Psoas muscle (tissue), 8 donors: Measurements from ENCODE around the gene C1QTNF9B. TPM values are rescaled to one million over a fixed set of nuclear protein-coding genes. Genes with fewer than 3 reads are reported as not detected.
A peak's percentile ranks its signal among the peaks of the same experiment; 100 is the strongest.
"Not testable (repeated sequence)": the region's sequence is repeated elsewhere in the genome, so short reads cannot be mapped to it uniquely, and the experiment has no call there.

Experiments used
- ATAC-seq, 4 donors: fragments of 200-7000 bp; cut with Tn5 transposase; one replicate each; pipeline ENCODE4 v1.9.1; 2020; ENCODE audit warnings: moderate library complexity in 3 of 4, mild to moderate bottlenecking in 2 of 4
- DNase-seq, 2 donors: peaks; one replicate each; pipeline ENCODE4 v3.0.0-alpha.2; 2020
- H3K27ac ChIP-seq: fragments of 200-600 bp; one replicate; pipeline ENCODE4 v1.8.0; 2022
- H3K27me3 ChIP-seq, 3 donors: fragments of 200-600 bp in 1 of 3; one replicate each; pipeline versions ENCODE4 v1.6.1 to v1.8.0; 2013 to 2022; ENCODE audit warnings: low read length in 2 of 3, mild to moderate bottlenecking in 2 of 3, moderate library complexity in 1 of 3; ENCODE audit not compliant: insufficient read depth in 3 of 3
- H3K36me3 ChIP-seq, 2 donors: fragments of 200-600 bp in 1 of 2; one replicate each; pipeline versions ENCODE4 v1.6.1 to v1.8.0; 2013 to 2022; ENCODE audit warnings: low read depth in 1 of 2, mild to moderate bottlenecking in 1 of 2, moderate library complexity in 1 of 2; ENCODE audit not compliant: insufficient read depth in 1 of 2
- H3K4me1 ChIP-seq: fragments of 200-600 bp; one replicate; pipeline ENCODE4 v1.8.0; 2022
- H3K4me3 ChIP-seq: fragments of 200-600 bp; one replicate; pipeline ENCODE4 v1.8.0; 2022; ENCODE audit warnings: mild to moderate bottlenecking
- H3K9me3 ChIP-seq: fragments of 200-600 bp; one replicate; pipeline ENCODE4 v1.8.0; 2022
- WGBS, 3 donors: extraction: QIAGEN DNeasy Blood & Tissue Kit; methylation state at CpG; one replicate each; pipeline versions ENCODE4 v1.1.6 to v1.1.7; 2013; 5-methylcytosine and 5-hydroxymethylcytosine counted together
- intact Hi-C, 2 donors: fragments of 100-400 bp; cut with DNase I; formaldehyde crosslinking; loops; one replicate each; pipeline versions ENCODE4 v1.11.0 to v1.14.2; 2022
- polyA plus RNA-seq, 3 donors: library from polyadenylated mRNA; stranded (reverse); fragments of 200-250 nt; gene quantifications; one replicate each; pipeline ENCODE4 v1.2.3, GENCODE V29; 2013
- total RNA-seq, 4 donors: library from RNA; stranded (reverse); fragmentation: NEBNext Ultra II Directional in 2 of 4; extraction: Animal tissue kit (Norgen Biotek cat#: 25700) in 2 of 4; gene quantifications; one replicate each; pipeline versions ENCODE4 v1.2.1 to v1.2.4, GENCODE V29; 2021 to 2023
- TF ChIP-seq, protein P1 (sequence below): fragments of 200-600 bp; IDR thresholded peaks from one replicate; pipeline ENCODE4 v1.8.0; 2022; ENCODE audit warnings: antibody characterized with exemption
- donor health status: healthy with polysubstance abuse.
- donor health status: DM: no; HTN: no; CAD: no; lungs with moderate emphysema.
- donor health status: Bipolar disorder and iron deficiency.
- donor health status: healthy.
- donor health status: DM: yes; HTN: yes; CAD: no.
- donor health status: DM: no; HTN: no; CAD: no.
- donor health status: DM: no; HTN: no; CAD: no.
- donor health status: DM: yes; HTN: yes; CAD: no.

The C1QTNF9B gene
- total and polyA plus RNA-seq, 7 donors, result 0.34 to 3.0 (median 1.6) TPM

DNA sequence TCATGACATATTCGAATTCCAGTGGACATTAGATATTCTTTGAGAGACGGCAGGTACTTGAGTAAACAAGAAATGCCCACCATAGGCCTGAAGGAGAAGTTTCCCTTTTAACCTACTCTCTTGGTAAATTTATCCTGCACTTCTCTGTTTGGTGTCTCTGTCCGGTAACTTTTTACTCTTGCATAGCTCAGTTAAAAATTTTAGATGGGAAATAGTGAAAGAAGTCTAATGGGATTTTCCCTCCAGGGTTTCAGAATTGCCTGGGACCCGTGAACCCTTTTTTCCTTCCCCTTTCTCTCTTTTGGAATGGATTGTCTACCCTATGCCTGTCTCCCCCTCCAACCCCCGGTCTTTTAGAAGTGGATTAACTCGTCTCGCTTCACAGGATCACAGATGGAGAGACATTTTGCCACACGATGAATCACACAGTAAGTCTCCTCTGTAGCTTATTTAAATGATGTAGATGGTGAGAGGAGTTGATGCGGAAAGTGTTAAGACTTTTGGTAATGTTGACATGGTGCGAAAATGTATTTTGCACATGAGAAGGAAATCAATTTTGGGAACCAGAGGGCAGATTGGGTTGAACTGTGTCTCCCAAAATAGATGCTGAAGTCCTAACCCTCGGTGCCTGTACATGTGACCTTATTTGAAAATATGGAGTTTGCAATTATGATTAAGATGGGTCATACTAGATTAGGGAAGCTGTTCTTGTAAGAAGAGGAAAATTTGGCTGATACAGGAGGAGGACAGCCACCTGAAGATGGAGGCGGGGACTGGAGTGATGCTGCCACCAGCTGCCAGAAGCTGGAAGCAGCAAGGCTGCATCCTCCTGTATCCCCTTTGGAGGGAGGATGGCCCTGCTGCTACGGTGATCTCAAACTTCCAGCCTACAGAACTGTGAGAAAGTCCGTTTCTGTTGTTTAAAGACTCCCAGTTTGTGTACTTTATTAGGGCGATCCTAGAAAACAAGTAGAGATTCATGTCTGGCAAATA, 7.4 kb downstream of the C1QTNF9B start:
- H3K36me3 ChIP-seq, result peaks cover 0 to 4% of the 10 kb centered on the region in 2 donors
- DNase-seq (no peak), ATAC-seq (peak in 2 of 4 donors; percentile 3 to 21)
- peaks cover 20% of the 10 kb centered on the region for H3K4me1 ChIP-seq
- peak overlapping the region; percentile 85 for H3K27ac ChIP-seq
- TF ChIP-seq, protein P1, sequence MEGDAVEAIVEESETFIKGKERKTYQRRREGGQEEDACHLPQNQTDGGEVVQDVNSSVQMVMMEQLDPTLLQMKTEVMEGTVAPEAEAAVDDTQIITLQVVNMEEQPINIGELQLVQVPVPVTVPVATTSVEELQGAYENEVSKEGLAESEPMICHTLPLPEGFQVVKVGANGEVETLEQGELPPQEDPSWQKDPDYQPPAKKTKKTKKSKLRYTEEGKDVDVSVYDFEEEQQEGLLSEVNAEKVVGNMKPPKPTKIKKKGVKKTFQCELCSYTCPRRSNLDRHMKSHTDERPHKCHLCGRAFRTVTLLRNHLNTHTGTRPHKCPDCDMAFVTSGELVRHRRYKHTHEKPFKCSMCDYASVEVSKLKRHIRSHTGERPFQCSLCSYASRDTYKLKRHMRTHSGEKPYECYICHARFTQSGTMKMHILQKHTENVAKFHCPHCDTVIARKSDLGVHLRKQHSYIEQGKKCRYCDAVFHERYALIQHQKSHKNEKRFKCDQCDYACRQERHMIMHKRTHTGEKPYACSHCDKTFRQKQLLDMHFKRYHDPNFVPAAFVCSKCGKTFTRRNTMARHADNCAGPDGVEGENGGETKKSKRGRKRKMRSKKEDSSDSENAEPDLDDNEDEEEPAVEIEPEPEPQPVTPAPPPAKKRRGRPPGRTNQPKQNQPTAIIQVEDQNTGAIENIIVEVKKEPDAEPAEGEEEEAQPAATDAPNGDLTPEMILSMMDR, result no peak
- intact Hi-C loops, result no loop called here
- H3K27me3 ChIP-seq, result no peaks in the 10 kb centered on the region
- H3K9me3 ChIP-seq, result no peaks in the 10 kb centered on the region
- WGBS, 3 donors, result 32 to 45% (median 41%) methylated on average over 15 of the region's 15 CpGs
- peak overlapping the region; percentile 88 for H3K4me3 ChIP-seq

DNA sequence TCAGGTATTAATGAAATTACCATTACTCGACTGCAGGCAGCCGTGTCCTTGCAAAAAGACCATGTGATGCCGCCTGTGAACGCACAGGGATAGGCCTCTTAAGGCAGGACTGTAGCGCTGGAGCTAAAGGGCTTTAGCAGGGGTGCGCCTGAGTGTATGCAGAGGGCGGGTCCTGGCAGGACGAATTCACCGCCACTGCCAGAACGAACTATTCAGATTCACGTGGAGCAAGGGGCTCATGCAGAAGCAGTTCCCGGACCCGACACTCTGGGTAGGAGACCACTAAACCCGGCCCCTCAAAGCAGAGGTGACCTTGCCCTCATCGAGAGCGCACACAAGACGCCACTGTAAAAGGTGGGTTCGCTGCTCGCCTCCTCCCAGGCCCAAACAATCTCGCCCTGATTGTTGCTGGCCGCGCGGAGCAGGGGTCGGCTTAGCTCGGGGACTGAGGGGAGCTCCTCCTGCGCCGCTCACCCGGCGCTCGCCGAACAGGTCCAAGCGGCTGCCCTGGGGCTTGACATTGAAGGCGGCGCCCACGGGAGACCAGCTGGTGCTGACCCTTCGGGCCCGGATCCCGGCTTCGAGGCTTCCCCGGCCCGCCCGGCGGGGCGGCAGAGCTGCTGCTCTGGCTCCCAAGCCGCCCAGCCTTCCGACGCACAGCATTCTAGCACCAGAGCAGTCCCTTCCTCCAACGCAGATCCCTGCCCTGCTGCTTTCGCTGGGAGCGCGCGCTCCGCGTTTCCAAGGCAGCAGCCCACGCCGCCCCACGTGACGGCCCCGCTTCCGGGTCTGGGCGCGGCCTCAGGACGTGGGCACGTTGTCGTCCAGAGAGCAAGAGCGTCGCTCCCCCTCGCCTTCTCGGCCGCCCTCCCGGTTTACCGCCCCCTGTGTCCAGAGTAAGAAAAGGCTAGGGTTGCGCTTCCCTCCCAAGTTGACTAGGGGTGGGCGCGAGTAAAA, 8.4 kb downstream of the C1QTNF9B start, which contains the start of gene MIPEP:
Gene MIPEP (minus strand): TSS at position 743 of the 957 bp plus-strand sequence. CDS start 80 bp downstream, at position 663.
- Histone ChIP-seq H3K4me3 (peak within 1 kb of the TSS; percentile 88), H3K27ac (peak within 1 kb of the TSS; percentile 85), H3K9me3 (no peaks in the 10 kb centered on the region), H3K36me3 (peaks cover 4 to 10% of the 10 kb centered on the region in 2 donors), H3K27me3 (no peaks in the 10 kb centered on the region), H3K4me1 (peaks cover 20% of the 10 kb centered on the region)
- peak; percentile 93 to 96 for DNase-seq
- TF ChIP-seq, protein P1, result peak; percentile 70
- ATAC-seq, result peak; percentile 99 to 100 (median 99)
- WGBS, 3 donors, result 0 to 1% (median 0%) methylated on average over 73 to 75 of the region's 75 CpGs
- intact Hi-C loops, result no loop called here

DNA sequence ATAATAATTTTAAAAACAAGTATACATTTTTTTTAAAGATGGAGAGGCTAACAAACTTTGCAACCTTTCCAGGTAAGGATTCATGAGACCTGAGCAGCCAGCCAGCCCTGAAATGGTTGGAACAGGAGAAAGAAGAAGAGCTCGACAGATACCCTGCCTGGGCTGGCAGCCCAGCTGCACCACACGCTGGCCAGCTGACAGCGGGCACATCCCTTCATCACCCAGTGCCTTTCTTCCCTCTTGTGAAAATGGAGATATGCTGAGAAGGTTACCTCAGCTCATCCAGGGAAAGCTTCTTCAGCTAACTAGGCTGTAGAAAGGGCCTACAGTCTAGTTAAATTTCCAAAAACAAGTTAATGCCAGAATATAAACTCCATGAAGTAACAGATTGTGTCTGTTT, 12.9 kb downstream of the C1QTNF9B start:
- H3K9me3 ChIP-seq, intact Hi-C loops, DNase-seq, H3K27ac ChIP-seq, H3K27me3 ChIP-seq, ATAC-seq, H3K4me3 ChIP-seq: not testable (repeated sequence)
- 48 to 62% (median 49%) methylated on average over 3 of the region's 3 CpGs for WGBS, 3 donors
- H3K4me1 ChIP-seq, result peaks cover 14% of the 10 kb centered on the region
- H3K36me3 ChIP-seq, result peaks cover 4 to 13% of the 10 kb centered on the region in 2 donors

DNA sequence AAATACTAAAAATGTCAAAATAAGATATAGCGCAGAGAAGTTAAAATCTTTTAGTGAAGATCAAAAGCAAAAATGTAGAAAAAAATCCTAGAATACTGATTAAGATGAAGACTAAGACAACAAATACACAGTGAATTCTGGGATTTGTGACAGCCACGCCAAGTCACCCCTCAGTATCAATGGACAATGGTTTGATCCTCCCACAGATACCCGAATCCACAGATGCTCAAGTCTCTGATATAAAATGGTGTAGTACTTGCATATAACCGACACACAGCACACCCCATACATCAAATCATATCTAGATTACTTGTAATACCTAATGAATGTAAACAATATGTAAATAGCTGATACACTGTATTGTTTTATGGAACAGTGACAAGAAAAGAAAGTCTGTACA, 14.0 kb downstream of the C1QTNF9B start:
- H3K9me3 ChIP-seq, result no peaks in the 10 kb centered on the region
- no peak overlapping the region for H3K4me3 ChIP-seq
- WGBS, 3 donors, result 86 to 96% (median 92%) methylated on average over 4 of the region's 4 CpGs
- ATAC-seq (no peak), DNase-seq (no peak)
- H3K27me3 ChIP-seq, result no peaks in the 10 kb centered on the region
- no peak overlapping the region for H3K27ac ChIP-seq
- intact Hi-C loops, result no loop called here
- H3K4me1 ChIP-seq, result peaks cover 12% of the 10 kb centered on the region
- H3K36me3 ChIP-seq, result peaks cover 9 to 18% of the 10 kb centered on the region in 2 donors
- TF ChIP-seq, protein P1, result no peak

DNA sequence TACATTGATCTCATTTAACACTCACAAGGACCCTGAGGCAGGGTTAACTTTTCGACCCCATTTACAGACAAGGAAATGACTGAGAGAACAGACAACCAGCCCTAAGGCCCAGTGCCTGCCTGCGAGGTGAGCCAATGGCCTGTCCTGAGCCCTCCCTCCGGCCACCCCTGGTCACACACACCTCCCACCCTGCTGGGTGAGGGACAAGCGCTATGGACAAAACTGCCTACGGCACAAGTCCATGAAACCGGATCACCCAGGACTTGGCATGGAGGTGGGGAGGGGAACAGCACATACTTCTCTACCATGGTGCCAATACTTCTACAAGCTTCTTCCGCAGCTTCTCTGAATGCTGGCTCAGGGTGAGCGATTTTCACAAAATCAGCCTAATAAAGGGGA, 15.9 kb downstream of the C1QTNF9B start:
- intact Hi-C loops, result not testable (repeated sequence)
- ATAC-seq, result peak in 3 of 4 donors; percentile 60 to 83 (median 78)

DNA sequence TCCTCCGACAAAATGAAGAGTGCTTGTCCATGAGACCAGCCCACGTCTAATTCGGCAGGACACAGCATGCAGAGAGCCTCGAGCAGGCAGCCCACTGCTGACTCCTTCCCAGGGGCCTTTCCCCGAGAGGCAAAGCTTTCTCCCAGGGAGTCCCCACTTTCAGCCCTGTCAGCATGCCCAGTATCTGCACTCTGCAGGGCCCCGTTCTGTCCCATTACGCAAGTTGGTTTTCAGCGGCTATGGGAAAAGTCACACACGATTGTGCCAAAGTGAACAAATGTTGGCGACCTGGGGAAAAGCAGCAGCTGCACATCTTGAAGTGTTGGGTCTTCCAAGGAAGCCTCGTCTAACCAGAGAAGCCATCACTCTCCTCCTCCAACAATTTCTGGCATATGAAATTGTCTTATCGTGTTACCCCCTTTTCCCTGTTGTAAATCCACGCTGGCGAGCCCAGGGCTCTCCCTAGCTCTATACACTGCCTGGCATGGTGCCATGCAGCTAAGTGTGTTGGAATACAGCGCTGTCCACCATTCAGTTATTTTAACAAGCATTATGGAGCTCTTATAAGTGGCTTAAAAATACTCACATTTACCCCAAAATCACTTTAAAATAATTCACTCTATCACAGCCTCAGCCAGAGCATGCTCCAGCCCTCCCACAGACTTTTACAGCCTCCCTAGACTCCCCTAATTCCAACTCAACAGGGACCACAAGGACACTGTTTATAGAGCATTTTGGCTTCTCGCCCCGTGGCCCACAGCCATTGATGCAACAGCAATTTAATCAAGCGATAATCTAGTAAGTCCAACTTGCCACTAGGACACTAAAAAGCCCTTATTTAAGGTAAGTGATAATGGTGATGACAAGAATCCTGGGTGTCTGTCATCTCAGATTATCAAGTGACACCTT, 16.6 kb downstream of the C1QTNF9B start:
- H3K9me3 ChIP-seq, intact Hi-C loops, DNase-seq, H3K4me1 ChIP-seq, H3K4me3 ChIP-seq, H3K27me3 ChIP-seq: not testable (repeated sequence)
- Histone ChIP-seq H3K36me3 (peaks cover 9 to 24% of the 10 kb centered on the region in 2 donors), H3K27ac (peak overlapping the region; percentile 0)
- ATAC-seq, result peak; percentile 48 to 75 (median 62)
- WGBS, 3 donors, result 42 to 53% (median 47%) methylated on average over 13 to 16 of the region's 18 CpGs

More for the DNA sequence above, 15.9 kb downstream of the C1QTNF9B start:
- not testable (repeated sequence) for H3K4me3 ChIP-seq, H3K27me3 ChIP-seq, DNase-seq, H3K9me3 ChIP-seq, H3K4me1 ChIP-seq
- H3K27ac ChIP-seq, result peak overlapping the region; percentile 0
- WGBS, 3 donors, result 26 to 60% (median 35%) methylated on average over 8 of the region's 8 CpGs
- peaks cover 9 to 24% of the 10 kb centered on the region in 2 donors for H3K36me3 ChIP-seq
